Measurements from ENCODE around the gene B9D1. TPM values are rescaled to one million over a fixed set of nuclear protein-coding genes. Genes with fewer than 3 reads are reported as not detected.

Gene B9D1
- total RNA-seq, 1 donor from 2014 or later: 6.7 TPM

DNA sequence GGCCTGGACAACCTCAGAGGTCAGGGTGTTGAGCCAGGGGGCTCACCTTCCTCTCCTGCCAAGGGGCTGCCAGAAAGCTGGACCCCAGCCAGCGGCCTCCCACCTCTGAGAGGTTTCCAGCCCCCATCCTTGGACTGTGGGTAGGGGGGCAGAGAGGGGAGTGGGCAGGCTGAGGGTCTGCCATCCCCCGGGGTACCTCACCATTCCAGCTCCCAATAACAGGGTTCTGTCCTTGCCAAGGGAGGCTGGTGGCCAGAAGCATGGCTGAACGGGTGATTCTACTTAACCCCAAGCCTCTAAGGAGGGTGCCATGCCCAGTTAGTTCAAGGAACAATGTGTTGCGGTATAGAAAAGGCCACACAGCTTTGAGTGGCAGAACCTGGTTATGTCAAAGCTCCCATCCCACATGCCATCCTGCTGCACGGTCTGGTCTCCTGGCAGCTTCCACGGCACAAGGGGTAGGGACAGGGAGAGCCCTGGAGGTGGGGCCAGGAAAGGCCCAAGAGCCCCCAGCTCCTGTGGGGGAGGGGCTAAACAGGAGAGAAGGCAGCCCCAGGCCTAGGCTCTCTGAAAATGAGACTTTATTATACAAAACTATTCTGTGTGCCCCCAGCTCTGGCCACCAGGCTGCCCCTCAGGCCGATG lies 19.8 kb downstream of the B9D1 start:
- H3K27ac Mint-ChIP-seq: no peak overlapping the region
- H3K4me1 Mint-ChIP-seq (ENCODE audit: low read depth): peaks cover 3% of the 10 kb centered on the region
- intact Hi-C loops (cut with micrococcal nuclease): no loop called here
- no peaks in the 10 kb centered on the region for H3K36me3 Mint-ChIP-seq (ENCODE audit: low read depth)
- no peak overlapping the region for H3K4me3 Mint-ChIP-seq (ENCODE audit: low read depth)
- DNase-seq (ENCODE audit: low spot score): no peak
- H3K9me3 Mint-ChIP-seq: no peaks in the 10 kb centered on the region
- no peaks in the 10 kb centered on the region for H3K27me3 Mint-ChIP-seq (ENCODE audit: low read depth)

DNA sequence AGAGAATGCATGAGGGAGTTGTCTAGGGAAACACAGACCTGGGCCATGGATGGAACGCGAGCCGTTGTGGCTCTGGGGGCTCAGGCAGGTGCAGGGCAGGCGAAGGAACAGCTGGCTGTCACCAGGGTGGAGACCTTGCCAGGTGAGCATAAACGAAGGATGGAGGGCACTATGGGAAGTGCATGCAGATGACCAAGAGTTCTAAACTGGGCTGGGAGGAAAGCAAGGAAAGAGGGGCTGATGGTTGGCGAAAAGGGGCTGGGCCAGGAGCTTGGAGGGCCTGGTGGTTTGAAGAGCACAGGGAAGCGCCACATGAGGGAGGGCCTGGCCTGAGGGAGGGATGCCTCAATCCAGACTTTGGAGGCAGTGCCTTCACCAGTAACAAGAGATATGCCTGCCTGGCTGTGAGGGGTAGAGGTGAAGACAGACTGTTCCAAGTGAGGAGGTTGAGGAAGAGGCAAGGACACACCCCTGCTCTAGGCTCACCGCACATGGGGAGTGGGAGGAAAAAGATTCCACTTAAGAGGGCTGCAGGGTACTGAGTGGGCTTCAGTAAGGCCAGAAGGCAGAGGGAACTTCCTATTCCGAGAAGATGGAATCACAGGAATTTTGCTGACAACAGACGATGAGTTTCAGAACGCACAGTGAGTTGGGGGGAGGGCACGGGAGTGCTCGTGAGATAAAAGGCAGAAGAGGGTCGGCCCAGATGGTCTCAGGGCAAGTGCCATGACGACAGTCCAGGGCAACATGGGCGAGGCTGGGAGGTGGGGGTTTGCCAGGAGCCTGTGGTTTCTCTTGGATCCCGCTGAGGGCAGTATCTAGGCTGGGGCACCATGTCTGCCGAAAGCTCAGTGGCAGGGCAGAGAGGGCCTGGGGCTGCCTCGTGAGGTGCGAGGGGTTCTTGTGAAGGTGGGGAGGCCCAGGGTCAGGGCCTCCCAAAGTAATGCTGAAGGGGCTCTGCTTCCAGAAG lies 20.6 kb downstream of the B9D1 start:
- no peaks in the 10 kb centered on the region for H3K27me3 Mint-ChIP-seq (ENCODE audit: low read depth)
- intact Hi-C loops (cut with micrococcal nuclease): no loop called here
- no peak overlapping the region for H3K4me3 Mint-ChIP-seq (ENCODE audit: low read depth)
- no peaks in the 10 kb centered on the region for H3K36me3 Mint-ChIP-seq (ENCODE audit: low read depth)
- peaks cover 3% of the 10 kb centered on the region for H3K4me1 Mint-ChIP-seq (ENCODE audit: low read depth)
- H3K27ac Mint-ChIP-seq: no peak overlapping the region
- no peak for DNase-seq (ENCODE audit: low spot score)
- no peaks in the 10 kb centered on the region for H3K9me3 Mint-ChIP-seq

- intact Hi-C loops (cut with micrococcal nuclease): no loop called here
- no peak overlapping the region for H3K4me3 Mint-ChIP-seq (ENCODE audit: low read depth)
- no peaks in the 10 kb centered on the region for H3K27me3 Mint-ChIP-seq (ENCODE audit: low read depth)
- H3K9me3 Mint-ChIP-seq: no peaks in the 10 kb centered on the region
- no peak overlapping the region for H3K27ac Mint-ChIP-seq
- no peaks in the 10 kb centered on the region for H3K36me3 Mint-ChIP-seq (ENCODE audit: low read depth)
- H3K4me1 Mint-ChIP-seq (ENCODE audit: low read depth): no peaks in the 10 kb centered on the region
- no peak for DNase-seq (ENCODE audit: low spot score)
These were observed 21.3 kb downstream of the B9D1 start for GRCh38 chr17:19341211-19341631.

DNA sequence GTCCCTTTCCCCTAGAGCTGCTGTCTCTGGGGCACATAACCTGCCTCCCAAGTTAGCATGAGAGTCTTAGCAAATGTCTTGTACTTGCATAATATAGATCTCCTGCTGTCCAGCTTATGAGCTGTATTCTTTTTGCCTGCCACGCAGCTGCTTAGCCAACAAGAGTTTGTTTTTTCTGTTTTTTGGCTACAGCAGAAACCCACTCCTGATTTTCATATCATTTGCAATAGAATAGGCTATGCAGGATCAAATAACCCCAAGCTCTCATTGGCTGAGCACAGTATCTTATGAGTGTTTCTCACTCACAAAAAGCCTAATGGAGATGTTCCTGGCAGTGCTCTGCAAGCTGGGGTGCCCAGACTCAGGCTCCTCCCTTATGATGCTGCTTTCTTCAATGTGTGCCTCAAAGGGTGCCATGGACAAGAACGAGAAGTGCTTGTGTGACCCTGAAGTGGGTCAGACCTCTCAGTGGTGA lies 23.1 kb downstream of the B9D1 start:
- no peak overlapping the region for H3K27ac Mint-ChIP-seq
- H3K4me3 Mint-ChIP-seq (ENCODE audit: low read depth): no peak overlapping the region
- no peaks in the 10 kb centered on the region for H3K36me3 Mint-ChIP-seq (ENCODE audit: low read depth)
- intact Hi-C loops (cut with micrococcal nuclease): loop anchor here (5.0 kb wide), 1 partner anchor 57 kb away; no protein-coding TSS in a partner anchor
- DNase-seq (ENCODE audit: low spot score): no peak
- no peaks in the 10 kb centered on the region for H3K9me3 Mint-ChIP-seq
- H3K27me3 Mint-ChIP-seq (ENCODE audit: low read depth): no peaks in the 10 kb centered on the region
- H3K4me1 Mint-ChIP-seq (ENCODE audit: low read depth): no peaks in the 10 kb centered on the region

- no peaks in the 10 kb centered on the region for H3K27me3 Mint-ChIP-seq (ENCODE audit: low read depth)
These were observed 24.2 kb downstream of the B9D1 start for GRCh38 chr17:19338031-19338990.

DNA sequence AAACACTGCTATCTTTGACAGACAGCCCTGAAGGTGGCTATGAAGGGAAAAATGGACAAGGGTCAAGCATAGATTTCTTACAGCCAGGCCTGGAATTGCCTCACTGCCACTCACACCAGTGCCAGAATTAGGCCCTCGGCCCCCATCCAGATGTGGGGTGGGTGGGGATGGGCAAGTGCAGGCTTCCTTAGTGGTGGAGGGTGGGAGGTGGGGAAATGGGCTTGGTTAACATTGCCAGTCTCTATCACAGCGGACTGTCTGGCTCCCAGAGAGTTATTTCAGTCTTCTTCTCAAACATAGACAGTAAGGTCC lies 24.9 kb downstream of the B9D1 start:
- Mint-ChIP-seq H3K4me1 (ENCODE audit: low read depth) (peaks cover 1% of the 10 kb centered on the region), H3K36me3 (ENCODE audit: low read depth) (no peaks in the 10 kb centered on the region), H3K27me3 (ENCODE audit: low read depth) (no peaks in the 10 kb centered on the region), H3K27ac (no peak overlapping the region), H3K9me3 (no peaks in the 10 kb centered on the region), H3K4me3 (ENCODE audit: low read depth) (no peak overlapping the region)
- intact Hi-C loops (cut with micrococcal nuclease): loop anchor here (5.0 kb wide), 1 partner anchor 55 kb away; no protein-coding TSS in a partner anchor
- no peak for DNase-seq (ENCODE audit: low spot score)

More at GRCh38 chr17:19338031-19338990, 24.2 kb downstream of the B9D1 start:
- intact Hi-C loops (cut with micrococcal nuclease): loop anchor here (5.0 kb wide), 1 partner anchor 56 kb away; no protein-coding TSS in a partner anchor
- Mint-ChIP-seq H3K4me3 (ENCODE audit: low read depth) (no peak overlapping the region), H3K36me3 (ENCODE audit: low read depth) (no peaks in the 10 kb centered on the region), H3K27ac (no peak overlapping the region), H3K9me3 (no peaks in the 10 kb centered on the region), H3K4me1 (ENCODE audit: low read depth) (no peaks in the 10 kb centered on the region)
- DNase-seq (ENCODE audit: low spot score): peak; percentile 53

DNA sequence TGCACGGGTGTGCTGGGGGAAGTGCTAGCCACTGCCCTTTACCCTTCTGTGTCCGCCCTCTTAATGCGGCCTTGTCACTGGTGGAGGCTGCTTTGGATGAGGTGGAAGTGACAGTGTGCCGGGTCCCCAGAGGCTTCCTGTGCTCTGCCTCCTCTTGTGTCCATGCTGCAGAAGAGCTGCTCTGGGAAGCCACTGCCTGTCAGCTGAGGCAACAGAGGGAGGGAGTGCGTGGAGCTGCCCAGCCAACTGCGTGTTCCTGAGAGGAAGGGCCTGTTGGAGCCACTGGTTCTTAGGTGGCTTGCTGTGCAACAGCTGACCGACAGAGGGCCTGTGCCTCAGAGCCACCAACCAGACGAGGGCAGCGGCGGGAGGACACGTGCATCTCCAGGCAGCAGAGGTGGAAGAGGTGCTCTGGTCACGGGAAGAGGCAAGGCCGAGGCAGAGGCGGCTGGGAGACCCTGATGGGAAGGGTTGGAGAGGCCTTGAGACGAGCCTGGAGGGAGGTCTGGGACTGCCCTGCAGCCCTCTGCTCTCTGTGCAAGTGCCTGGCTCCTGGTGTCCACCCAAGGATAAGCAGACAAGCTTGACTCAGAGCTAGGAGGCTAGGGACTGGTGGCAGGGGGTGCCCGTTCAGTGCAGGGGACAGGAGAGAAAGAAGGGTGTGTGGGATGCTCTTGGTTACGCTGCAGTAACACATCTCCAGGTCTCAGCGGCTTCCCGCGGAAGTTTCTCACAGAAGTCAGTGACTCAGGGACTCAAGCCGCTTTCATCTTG lies 25.4 kb downstream of the B9D1 start:
- intact Hi-C loops (cut with micrococcal nuclease): loop anchor here (5.0 kb wide), 1 partner anchor 55 kb away; no protein-coding TSS in a partner anchor
- Mint-ChIP-seq H3K9me3 (no peaks in the 10 kb centered on the region), H3K36me3 (ENCODE audit: low read depth) (no peaks in the 10 kb centered on the region), H3K4me1 (ENCODE audit: low read depth) (peaks cover 3% of the 10 kb centered on the region), H3K27me3 (ENCODE audit: low read depth) (no peaks in the 10 kb centered on the region), H3K27ac (no peak overlapping the region), H3K4me3 (ENCODE audit: low read depth) (no peak overlapping the region)
- no peak for DNase-seq (ENCODE audit: low spot score)

DNA sequence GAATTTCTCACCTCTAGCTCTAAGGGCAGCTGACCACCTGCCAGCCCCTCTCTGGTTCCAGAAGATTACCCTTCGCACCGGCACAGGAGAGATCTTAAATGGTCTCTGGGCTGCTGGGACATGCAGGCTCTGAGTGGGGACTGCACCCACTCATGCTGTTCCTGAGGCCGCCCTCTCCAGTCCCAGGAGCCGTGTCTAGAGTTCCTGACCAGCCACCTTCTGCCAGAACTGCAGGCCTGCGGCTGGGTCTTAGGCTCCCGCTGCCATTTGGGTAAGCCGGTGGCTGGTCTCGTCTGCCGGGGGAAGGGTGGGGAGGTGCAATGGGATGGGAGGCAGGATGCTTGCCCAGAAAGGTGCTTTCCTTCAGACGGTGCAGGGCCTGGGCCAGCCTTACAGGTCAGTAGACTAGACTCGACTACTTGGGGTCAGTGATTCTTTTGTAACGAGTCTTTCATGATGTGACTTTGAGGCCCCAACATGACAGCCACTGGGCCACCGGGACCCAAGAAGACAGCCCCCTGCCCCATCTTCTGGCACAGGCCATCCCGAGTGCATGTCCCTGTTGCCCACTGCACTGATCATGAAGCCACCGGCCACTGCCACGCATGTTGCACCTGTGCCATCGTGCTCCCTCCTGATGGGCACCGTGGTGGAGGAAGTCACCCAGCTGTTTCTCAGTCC lies 26.4 kb downstream of the B9D1 start:
- Mint-ChIP-seq H3K27me3 (ENCODE audit: low read depth) (no peaks in the 10 kb centered on the region), H3K9me3 (no peaks in the 10 kb centered on the region), H3K27ac (no peak overlapping the region), H3K36me3 (ENCODE audit: low read depth) (no peaks in the 10 kb centered on the region), H3K4me1 (ENCODE audit: low read depth) (peaks cover 3% of the 10 kb centered on the region), H3K4me3 (ENCODE audit: low read depth) (no peak overlapping the region)
- no peak for DNase-seq (ENCODE audit: low spot score)
- intact Hi-C loops (cut with micrococcal nuclease): loop anchor here (5.0 kb wide), 1 partner anchor 54 kb away; no protein-coding TSS in a partner anchor

GRCh38 chr17:19334331-19334730 lies 28.2 kb downstream of the B9D1 start:
- Mint-ChIP-seq H3K36me3 (ENCODE audit: low read depth) (no peaks in the 10 kb centered on the region), H3K4me3 (ENCODE audit: low read depth) (no peak overlapping the region)
- intact Hi-C loops (cut with micrococcal nuclease): no loop called here

DNA sequence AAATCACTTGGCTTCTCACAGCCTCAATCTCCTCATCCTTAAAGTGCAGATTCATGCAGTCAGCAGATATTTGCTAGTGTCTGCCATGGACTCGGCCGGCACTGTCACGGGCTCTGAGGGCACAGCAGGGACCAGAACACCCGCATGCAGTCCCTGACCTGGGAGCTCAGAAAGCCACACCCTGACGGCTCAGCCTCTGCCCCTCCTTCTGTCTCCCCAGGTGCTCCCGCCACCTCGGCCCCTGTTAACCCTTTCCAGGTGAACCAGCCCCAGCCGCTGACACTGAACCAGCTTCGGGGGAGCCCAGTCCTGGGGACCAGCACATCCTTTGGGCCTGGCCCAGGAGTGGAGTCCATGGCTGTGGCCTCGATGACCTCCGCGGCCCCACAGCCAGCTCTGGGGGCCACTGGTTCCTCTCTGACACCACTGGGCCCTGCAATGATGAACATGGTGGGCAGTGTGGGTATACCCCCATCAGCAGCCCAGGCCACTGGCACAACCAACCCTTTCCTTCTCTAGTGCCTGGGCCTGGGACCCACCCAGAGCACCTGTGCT lies 28.7 kb downstream of the B9D1 start:
- peaks cover 2% of the 10 kb centered on the region for H3K27me3 Mint-ChIP-seq (ENCODE audit: low read depth)

More at GRCh38 chr17:19334331-19334730, 28.2 kb downstream of the B9D1 start:
- Mint-ChIP-seq H3K4me1 (ENCODE audit: low read depth) (peaks cover 3% of the 10 kb centered on the region), H3K27me3 (ENCODE audit: low read depth) (peaks cover 2% of the 10 kb centered on the region), H3K27ac (no peak overlapping the region), H3K9me3 (no peaks in the 10 kb centered on the region)
- no peak for DNase-seq (ENCODE audit: low spot score)

GRCh38 chr17:19333132-19333440 lies 29.4 kb downstream of the B9D1 start:
- Mint-ChIP-seq H3K27ac (no peak overlapping the region), H3K4me1 (ENCODE audit: low read depth) (peaks cover 3% of the 10 kb centered on the region), H3K27me3 (ENCODE audit: low read depth) (peaks cover 2% of the 10 kb centered on the region), H3K9me3 (no peaks in the 10 kb centered on the region), H3K4me3 (ENCODE audit: low read depth) (no peak overlapping the region), H3K36me3 (ENCODE audit: low read depth) (no peaks in the 10 kb centered on the region)
- DNase-seq (ENCODE audit: low spot score): no peak
- intact Hi-C loops (cut with micrococcal nuclease): no loop called here

More for the DNA sequence above, 28.7 kb downstream of the B9D1 start:
- H3K4me1 Mint-ChIP-seq (ENCODE audit: low read depth): peaks cover 3% of the 10 kb centered on the region
- H3K9me3 Mint-ChIP-seq: no peaks in the 10 kb centered on the region
- no peaks in the 10 kb centered on the region for H3K36me3 Mint-ChIP-seq (ENCODE audit: low read depth)
- intact Hi-C loops (cut with micrococcal nuclease): no loop called here
- H3K27ac Mint-ChIP-seq: no peak overlapping the region
- no peak overlapping the region for H3K4me3 Mint-ChIP-seq (ENCODE audit: low read depth)
- DNase-seq (ENCODE audit: low spot score): no peak

Measured in activated T-helper 2 cell treated with anti-CD3 and anti-CD28 coated beads, Interferon-gamma antibody, Interleukin-2, Interleukin-4, amounts not matched to agents 10 μg/mL and 5 μg/mL and 100 μg/mL, durations not matched to agents 14 hours and 24 hours and 36 hours (primary cell).